ENCODE results near the gene SREBF1.
"Not testable (repeated sequence)": the region's sequence is repeated elsewhere in the genome, so short reads cannot be mapped to it uniquely, and the experiment has no call there.

The SREBF1 gene

GRCh38 chr17:17809531-17810083, 27.2 kb downstream of the SREBF1 start:
- DNase-seq = no peak

DNA sequence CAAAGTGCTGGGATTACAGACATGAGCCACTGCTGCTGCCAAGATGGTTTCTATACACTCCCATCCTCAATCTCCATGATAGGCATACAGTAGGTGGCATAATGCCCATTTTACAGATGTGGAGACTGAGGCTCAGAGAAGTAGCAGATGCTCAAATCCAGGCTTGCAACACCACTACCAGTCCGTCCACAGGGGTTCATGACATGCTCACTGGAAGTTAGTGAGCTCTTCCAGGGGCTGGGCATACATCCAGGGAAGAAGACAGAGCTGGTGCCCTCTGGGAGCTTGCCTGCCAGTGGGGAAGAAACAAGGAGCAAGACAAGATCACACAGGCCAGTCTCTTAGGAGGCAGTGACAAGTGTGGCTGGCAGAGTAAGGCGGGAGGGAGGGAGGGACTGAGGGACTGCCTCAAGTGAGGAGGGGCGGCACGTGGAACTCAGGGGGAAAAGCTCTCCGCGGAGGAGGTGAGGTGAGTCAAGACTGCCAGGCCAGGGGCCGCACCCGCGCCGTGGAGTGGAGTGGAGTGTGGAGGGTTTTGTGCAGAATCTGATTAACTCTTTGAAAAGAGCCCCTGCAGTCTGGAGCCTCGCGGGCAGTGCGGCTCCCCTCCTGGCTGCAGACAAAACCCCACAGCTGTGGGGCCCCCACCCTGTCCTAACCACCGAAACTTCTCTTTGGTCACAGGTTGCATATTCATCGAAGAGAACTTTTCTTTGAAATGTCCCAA, 27.9 kb downstream of the SREBF1 start:
- DNase-seq = no peak

GRCh38 chr17:17808200-17808599, 28.6 kb downstream of the SREBF1 start:
- DNase-seq = not testable (repeated sequence)

DNA sequence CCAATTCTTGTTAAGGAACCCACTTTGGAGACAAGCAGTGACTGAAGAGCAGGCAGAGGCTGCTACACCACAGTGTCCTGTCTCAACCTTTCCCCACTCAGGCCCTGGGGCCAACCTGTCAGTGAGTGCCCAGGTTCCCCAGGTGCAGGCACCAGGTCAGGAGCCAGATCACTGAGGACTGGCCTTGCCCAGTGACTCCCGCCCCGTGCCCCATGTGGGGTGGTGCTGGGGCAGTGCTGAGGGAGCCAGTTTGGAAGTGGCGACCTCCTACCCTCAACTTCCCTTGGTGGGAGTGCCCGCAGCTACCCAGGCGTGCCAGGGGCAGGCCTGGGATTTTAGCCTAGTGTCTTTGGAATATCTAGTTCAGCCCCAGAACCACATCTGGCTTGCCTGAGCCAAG, 29.3 kb downstream of the SREBF1 start:
- DNase-seq = no peak

DNA sequence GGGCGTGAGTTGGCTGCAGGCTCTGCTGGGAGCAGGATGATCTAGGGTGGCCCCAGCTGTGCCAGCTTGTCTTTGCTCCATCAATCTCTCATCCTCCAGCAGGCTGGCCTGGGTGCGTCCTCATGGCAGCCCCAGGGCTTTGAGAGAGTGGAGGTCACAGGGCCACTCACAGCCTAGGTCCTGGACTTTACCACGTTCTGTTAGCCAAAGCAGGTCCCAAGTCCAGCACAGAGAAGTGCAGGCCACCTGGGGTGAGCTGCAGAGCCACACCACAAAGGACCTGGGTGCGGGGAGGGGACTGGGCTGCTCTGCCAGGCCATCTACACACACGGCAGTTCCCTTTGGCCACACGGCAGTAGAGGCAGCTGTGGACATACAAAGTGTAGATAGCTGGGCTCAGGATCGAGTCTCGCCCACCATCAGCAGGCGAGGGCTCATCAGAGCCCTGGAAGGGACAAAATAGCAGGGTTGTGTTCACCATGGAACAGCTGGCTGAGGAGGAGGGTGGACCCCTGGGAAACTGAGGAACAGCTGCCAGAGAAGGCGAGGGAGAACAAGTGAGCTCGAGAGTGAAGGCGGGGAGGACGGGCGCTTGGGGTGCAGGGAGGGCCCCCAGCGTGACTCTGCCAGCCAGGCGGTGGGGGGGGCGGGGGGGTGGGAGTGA, 30.0 kb downstream of the SREBF1 start:
- DNase-seq = no peak

DNA sequence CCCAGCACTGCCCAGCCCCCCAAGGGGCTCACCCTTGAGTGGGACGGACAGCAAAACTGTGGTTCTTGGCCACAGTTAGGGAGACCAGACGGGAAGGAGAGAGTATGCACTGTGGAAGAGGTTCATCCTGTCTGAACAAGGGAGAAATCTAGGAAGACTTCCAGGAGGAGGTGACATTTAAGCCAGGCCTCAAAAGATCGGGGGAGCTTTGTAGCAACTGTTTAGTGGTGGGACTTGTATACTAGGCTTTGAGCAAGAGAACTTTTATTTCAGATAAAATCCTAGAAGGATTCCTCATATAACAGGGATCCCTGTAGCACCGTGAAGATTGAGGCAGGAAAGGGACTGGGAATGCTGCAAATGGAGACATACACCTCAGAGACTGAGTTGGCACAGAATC, 30.8 kb downstream of the SREBF1 start:
- no peak for DNase-seq

DNA sequence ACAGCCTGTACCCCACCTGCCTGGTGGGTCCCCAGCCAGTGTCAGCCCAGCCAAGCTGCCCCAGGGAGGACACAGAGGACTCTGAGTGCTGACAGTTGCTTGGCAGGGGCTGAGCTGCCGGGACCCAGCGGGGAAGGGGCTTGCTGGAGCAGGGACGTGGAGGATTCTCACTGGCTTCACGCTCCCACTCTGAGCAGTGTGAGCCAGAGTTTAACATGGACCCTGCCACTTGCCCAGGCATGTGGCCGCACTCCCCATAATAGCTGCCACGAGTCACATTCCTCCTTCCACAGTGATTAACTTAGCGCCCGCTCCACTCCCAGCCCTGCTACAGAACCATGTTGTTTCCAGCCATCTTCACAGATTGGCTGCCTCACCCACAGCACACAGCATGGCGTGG, 31.2 kb downstream of the SREBF1 start:
- no peak for DNase-seq

DNA sequence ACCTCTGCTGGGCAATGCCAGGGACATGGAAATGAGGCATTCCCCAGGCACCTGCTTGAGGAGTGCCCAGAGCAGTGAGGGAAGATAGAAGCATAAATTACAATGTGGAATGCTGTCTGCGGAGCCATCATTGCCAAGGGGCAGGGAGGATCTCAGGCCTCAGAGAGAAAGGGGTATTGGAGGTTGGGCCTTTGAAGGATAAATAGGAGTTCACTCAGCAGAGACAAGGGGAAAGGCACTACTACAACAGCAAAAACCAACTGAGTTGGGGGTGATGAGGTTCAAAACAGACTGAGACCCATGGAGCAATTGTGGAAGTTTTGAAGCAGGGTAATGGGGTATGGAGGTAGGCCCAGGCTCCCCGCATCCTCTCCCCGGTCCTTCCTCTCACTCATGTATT, 32.8 kb downstream of the SREBF1 start:
- no peak for DNase-seq

GRCh38 chr17:17801800-17802481, 34.8 kb downstream of the SREBF1 start:
- DNase-seq = no peak

DNA sequence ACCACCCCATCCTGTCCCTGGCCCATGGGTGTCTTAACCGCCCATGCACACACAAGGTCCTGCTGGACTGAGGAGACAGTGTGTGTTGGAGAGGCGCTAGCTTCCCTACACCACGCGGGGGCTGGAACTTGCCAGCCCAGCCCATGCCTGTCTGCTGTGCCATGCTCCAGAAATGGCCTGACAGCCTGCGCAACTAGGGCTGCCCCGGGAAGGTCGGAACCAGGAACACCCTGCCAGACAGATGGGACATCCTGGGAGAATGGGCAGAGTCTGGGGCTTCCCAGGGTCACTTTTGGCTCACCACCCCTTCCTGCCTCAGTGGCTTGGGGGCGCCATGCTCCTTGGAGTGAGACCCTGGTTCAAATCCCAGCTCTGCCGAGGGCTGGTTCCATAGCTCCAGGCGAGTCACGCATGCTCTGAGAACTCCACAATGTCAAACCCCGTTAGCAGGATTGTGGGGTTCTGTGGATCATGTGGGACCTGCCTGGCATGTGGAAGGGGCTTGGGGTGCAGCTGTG, 36.2 kb downstream of the SREBF1 start:
- no peak for DNase-seq

DNA sequence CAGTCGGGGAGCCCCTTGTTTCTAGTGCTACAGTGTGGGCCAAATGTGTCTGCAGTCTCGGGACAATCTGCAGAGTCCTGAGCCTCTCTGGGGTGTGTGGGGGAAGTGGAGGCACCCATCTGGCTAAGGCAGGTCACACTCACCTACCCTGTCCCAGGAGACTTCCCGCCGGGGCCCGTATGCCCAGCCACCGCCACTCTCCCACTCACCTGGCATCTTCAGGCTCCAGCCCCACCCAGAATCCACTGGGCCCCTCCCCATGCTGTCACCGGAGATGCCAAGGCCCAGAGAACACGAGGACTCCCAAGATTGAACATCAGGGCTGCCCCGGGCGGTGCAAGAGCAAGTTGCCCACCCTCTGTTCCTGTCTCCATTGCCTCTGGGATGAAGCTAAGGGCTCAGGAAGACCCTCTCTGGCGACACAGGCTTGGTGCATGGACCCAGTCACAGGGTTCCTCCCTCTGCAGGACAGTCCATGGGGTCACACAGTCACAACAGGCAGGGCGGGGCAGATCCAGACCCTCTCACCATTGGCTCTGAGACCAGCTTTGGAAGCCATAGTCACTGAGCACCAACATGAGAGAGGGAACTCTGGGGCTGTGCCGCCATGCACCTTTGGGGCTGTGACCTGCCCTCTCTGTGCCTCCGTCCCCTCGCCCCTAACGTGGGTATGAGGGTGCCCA, 38.1 kb downstream of the SREBF1 start:
- no peak for DNase-seq

GRCh38 chr17:17798010-17798556, 38.7 kb downstream of the SREBF1 start:
- DNase-seq = no peak

DNA sequence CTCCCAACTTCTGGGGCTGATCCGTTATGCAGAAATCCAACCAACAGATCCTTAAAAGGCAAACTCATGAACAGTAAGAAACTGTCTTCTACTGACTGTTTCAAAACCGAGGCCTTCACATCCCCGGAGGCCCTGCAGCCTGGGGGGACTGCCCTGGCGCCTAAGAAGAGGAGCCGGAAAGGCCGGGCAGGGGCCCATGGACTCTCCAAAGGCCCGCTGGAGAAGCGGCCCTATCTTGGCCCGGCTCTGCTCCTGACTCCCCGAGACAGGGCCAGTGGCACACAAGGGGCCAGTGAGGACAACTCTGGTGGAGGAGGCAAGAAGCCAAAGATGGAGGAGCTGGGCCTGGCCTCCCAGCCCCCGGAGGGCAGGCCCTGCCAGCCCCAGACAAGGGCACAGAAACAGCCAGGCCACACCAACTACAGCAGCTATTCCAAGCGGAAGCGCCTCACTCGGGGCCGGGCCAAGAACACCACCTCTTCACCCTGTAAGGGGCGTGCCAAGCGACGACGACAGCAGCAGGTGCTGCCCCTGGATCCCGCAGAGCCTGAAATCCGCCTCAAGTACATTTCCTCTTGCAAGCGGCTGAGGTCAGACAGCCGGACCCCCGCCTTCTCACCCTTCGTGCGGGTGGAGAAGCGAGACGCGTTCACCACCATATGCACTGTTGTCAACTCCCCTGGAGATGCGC, 39.5 kb downstream of the SREBF1 start:
- no peak for DNase-seq

DNA sequence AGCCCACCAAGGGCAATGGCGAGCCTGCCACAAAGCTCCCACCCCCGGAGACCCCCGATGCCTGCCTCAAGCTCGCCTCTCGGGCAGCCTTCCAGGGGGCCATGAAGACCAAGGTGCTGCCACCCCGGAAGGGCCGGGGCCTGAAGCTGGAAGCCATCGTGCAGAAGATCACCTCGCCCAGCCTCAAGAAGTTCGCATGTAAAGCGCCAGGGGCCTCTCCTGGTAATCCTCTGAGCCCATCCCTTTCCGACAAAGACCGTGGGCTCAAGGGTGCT, 40.1 kb downstream of the SREBF1 start:
- no peak for DNase-seq

DNA sequence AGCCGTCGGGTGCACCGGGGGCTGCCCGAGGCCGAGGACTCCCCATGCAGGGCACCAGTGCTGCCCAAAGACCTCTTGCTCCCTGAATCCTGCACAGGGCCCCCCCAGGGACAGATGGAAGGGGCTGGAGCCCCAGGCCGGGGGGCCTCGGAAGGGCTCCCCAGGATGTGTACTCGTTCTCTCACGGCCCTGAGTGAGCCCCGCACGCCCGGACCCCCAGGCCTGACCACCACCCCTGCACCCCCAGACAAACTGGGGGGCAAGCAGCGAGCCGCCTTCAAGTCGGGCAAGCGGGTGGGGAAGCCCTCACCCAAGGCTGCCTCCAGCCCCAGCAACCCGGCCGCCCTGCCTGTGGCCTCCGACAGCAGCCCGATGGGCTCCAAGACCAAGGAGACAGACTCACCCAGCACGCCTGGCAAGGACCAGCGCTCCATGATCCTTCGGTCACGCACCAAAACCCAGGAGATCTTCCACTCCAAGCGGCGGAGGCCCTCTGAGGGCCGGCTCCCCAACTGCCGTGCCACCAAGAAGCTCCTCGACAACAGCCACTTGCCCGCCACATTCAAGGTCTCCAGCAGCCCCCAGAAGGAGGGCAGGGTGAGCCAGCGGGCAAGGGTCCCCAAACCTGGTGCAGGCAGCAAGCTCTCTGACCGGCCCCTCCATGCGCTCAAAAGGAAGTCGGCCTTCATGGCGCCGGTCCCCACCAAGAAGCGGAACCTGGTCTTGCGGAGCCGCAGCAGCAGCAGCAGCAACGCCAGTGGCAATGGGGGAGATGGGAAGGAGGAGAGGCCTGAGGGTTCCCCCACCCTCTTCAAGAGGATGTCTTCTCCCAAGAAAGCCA, 40.6 kb downstream of the SREBF1 start:
- DNase-seq = no peak

GRCh38 chr17:17795296-17795695, 41.5 kb downstream of the SREBF1 start:
- no peak for DNase-seq

- DNase-seq = no peak
These were observed 42.4 kb downstream of the SREBF1 start for GRCh38 chr17:17794382-17794781.

DNA sequence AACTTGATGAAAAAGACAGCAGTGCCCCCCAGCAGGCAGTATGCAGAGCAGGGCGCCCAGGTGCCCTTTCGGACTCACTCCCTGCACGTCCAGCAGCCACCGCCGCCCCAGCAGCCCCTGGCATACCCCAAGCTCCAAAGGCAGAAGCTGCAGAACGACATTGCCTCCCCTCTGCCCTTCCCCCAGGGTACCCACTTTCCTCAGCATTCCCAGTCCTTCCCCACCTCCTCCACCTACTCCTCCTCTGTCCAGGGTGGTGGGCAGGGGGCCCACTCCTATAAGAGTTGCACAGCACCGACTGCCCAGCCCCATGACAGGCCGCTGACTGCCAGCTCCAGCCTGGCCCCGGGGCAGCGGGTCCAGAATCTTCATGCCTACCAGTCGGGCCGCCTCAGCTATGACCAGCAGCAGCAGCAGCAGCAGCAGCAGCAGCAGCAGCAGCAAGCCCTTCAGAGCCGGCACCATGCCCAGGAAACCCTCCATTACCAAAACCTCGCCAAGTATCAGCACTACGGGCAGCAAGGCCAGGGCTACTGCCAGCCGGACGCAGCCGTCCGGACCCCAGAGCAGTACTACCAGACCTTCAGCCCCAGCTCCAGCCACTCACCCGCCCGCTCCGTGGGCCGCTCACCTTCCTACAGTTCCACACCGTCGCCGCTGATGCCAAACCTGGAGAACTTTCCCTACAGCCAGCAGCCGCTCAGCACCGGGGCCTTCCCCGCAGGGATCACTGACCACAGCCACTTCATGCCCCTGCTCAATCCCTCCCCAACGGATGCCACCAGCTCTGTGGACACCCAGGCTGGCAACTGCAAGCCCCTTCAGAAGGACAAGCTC, 43.2 kb downstream of the SREBF1 start:
- DNase-seq = no peak

GRCh38 chr17:17792551-17793377, 44.0 kb downstream of the SREBF1 start:
- no peak for DNase-seq
